Retina (tissue), 1 donor: ENCODE measurements around the gene BIN1.

Experiments
- DNase-seq: peaks from one replicate; pipeline ENCODE4 v3.0.0-alpha.2; 2016

BIN1 gene

DNA sequence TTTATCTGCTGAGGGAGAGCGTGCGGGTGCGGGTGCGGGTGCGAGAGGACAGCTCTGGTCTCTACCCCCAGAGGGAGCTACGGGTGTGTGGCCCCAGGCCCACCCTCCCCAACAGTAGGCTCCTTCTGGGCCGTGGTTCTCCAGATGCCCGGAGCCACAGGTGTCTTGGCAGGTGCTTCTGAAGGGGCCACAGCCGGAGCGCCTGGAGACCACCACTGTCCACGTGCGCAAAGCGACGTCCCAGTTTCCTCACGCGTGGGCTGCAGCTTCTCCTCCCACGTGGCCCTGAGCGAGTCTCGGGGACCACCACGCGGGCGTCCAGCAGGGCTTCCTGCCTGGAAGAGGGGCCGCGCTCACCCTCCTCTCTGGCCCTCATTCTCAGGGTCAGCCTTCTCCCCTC, 90.6 kb downstream of the BIN1 start:
- DNase-seq, result no peak

DNA sequence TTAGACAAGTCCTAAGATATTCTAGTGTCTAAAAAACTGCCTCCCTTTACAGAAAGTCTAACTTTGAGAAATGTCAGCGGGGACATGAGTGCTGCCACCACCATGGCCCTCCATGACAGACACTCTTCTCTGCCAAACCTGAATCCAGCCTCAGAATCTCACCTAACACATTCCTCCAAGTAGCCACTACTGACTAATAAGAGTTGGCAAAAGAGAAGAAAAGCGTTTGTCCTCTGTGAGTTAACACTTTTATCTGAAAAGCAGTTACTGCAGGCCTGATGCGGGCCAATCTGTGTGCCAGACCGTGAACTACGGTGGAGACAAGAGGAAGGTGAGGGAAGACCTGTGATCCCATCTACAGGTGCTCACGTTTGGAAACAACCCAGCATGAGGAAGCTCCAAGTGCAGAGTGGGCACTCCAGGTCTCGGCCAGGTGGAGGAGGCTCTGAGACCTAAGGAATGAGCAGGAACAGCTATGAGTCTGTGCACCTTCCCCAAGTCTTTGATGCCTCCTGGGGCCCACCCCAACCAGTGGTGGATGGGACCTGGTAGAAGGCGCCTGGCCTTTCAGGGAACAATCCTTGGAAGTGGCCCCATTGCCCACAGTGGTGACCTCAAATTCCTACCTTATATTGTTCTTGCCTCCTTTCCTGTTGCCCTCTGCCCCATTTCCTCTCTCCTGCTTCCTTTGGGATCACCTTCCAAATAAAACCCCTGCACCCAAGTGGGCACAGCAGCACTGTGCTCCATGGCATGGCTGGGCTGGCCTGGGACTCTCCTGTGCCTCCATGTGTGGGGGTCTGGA, 91.6 kb downstream of the BIN1 start:
- DNase-seq, result no peak

DNA sequence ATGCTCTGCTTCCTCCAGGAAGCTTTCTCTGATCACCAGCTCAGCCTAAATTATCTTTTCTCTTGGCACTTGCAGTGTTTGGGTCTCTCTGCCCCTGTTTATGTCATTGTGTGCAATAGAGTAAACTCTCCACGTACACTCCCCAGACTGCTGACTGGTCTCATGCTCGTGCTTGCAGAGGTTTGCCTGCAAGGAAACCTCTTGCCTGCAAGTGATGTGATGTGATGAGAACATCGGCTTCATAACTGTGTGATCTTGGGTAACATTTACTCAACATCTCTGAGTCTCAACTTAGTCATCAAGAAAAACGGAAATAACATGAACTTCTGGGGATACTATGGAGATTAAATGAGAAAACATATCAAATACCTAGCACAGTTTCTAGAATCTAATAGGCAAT, 92.3 kb downstream of the BIN1 start:
- DNase-seq, result no peak

DNA sequence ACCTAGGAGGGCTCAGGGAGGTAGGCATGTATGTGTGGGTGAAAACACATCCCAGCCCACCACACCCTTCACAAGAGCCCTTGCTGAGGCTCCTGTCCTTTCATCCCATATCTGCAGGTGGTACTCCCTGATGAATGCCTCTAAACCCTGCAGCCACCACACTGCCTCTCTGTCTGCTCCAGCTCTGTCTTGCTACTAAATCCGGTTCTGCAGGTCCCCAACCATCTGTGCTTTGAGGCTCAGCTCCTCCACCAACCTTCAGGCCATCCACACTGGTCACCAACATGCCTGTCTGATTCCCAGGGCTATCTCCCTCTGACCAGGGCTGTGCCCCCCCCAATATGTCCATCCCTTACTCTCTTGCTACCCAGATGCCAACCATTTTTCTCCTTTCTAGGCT, 92.7 kb downstream of the BIN1 start:
- DNase-seq, result no peak

DNA sequence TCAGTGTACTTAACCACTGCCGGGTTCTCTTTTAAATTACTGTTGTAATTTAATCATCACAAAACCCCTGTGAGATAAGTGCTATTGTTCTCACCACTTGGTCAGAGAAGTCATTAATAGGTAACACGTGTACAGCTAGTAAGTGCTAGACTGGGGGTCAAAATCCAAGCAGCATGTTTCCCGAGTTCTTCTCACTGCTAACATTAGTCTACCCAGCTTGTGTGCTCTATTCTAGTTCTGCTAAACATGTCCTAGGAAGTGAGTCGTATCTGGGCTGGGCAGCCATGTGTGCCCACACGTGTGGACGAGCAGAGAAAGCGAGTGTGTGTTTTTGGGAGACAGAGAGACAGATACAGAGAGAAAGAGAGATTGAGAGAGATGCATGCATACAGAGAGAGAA, 94.1 kb downstream of the BIN1 start:
- DNase-seq, result no peak

DNA sequence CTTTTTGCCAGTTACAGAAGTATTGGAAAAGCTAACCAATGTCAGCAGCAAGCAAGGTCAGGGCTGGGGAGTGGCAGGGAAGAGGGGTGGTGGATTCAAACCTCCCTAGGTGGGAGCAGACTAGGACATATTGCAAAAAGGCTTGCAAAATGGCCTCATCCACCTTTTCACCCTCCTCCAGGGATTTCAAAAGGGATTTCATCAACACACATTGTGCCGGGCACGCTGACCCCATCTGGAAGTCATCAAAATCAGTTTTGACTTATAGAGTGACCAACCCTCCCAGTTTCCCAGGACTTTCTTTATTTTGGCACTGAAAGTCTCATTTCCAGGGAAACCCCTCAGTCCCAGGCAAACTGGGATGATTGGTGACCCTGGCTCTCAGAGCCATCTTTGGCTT, 94.7 kb downstream of the BIN1 start:
- no peak for DNase-seq

DNA sequence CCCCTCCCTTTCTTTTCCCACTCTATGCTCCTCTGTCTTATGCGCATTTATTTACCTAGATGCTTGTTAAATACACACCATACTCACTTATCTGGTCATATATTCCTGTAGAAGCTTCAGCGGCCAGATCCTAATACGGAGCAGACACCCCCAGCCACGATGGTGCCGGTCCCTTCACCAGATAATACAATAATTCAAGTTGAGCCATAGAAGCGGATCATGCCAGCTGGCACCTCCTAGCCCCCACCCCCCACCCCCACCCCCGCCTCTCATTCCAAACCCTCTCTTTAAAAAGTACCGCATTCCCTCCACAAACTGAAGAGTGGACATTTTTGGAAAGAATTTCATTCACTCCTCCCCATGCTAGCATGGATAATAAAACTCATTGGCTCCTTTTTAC, 95.2 kb downstream of the BIN1 start:
- DNase-seq, result no peak

DNA sequence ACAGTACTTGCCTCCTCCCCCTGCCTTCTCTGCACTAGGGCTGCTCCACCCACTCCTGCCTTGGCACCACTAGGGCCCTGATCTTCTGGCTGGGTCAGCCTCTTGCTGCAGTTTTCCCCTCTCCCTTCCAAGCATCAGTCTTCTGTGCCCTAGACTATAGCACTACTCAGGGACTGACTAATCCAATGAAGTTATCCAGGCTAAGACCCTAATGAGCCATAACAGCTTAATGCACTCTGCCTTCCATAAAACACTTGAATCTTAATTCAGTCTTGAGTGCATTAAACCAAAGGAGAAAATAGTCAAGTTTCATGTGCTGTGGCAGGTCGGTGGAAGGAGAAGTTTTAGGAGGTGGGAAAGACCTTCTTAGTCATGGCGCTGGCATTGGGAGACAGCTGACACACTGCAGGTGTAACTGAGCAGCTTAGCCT, 95.7 kb downstream of the BIN1 start:
- no peak for DNase-seq

DNA sequence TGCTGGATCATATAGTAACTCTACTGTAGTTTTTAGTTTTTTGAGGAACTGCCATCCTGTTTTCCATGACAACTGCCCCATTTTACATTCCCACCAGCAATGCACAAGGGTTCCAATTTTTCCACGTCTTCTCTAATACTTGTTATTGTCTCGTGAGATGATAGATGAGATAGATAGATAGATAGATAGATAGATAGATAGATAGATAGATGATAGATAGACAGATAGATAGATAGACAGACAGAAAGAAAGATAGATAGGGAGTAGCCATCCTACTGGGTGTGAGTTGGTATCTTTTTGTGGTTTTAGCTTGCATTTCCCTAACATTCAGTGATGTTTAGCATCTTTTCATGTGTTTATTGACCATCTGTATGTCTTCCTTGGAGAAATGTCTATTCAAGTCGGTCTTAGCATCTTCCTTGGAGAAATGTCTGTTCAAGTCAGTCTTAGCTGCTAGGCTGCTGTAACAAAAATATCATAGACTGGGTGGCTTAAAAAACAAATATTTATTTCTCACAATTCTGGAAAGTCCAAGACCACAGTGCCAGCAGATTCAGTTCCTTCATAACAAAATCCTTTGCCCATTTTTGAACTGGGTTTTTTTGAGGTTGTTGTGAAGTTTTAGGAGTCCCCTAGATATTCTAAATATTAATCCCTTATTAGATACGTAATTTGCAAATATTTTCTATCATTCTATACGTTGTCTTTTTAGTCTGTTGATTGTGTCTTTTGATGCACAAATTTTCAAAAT, 98.5 kb downstream of the BIN1 start:
- DNase-seq, result no peak

DNA sequence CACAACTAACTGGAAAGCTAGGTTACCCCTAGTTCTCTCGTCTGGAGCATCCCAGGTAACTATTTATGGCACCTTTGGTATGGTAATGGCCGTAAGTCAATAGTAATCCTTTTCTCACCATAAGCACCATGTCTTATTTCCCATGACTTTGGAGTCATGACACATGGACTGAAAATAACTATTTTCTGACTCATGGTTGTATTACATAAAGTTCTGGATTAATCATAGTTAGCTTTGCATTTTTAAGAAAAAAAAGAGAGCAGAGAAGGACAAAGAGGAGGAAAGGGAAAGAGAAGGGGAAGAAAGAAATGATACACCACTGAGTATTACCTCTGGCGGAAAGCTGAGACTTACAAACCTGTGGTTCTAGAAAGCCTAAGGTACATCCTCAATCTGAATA, 99.3 kb downstream of the BIN1 start:
- no peak for DNase-seq

DNA sequence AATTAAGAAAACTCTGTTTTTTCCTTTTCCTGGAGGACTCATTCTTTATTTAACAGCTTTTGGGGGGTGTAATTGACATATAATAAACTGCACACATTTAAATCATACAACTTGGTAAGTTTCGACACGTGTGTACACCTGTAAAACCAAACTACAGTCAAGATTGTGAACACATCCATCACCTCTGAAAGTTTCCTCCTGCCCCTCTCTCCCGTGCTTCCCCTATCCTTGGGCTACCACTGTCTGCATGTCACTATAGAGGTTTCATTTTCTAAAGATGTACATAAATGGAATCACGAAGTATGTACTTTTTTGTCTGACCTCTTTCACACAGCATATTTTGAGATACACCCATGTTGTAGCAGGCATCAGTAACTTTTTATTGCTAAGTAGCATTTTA, 100.0 kb downstream of the BIN1 start:
- DNase-seq, result no peak

DNA sequence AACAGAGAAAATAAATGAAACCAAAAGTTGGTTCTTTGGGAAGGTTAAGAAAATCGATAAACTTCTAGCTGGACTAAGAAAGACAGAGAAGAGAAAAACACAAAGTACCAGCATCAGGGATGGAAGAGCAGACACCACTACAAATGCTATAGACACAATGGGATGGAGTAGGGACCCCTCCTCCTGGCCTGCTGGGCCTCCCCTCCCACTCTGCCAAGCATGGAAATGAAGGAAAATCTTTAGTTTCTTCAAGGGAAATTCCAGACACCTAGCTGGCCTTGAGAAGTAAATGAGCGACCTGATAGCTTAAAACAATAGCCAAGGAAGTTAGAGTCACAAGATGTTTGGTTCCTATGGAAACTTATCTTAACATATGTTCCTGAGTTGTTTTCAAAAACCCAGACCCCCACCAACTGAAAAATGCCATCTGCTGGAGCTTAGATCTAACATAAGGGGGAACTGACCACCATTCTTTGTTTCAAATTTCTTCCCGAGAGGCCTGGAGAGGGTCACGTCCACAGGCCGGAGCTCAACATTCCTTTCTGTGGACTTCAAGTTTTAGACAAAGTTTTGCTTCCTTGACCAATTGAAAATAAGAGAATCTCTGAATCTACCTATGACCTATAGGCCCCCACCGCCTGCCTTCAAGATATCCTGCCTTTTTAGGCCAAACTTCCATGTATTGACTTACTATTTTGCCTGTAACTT, 101.9 kb downstream of the BIN1 start:
- no peak for DNase-seq

DNA sequence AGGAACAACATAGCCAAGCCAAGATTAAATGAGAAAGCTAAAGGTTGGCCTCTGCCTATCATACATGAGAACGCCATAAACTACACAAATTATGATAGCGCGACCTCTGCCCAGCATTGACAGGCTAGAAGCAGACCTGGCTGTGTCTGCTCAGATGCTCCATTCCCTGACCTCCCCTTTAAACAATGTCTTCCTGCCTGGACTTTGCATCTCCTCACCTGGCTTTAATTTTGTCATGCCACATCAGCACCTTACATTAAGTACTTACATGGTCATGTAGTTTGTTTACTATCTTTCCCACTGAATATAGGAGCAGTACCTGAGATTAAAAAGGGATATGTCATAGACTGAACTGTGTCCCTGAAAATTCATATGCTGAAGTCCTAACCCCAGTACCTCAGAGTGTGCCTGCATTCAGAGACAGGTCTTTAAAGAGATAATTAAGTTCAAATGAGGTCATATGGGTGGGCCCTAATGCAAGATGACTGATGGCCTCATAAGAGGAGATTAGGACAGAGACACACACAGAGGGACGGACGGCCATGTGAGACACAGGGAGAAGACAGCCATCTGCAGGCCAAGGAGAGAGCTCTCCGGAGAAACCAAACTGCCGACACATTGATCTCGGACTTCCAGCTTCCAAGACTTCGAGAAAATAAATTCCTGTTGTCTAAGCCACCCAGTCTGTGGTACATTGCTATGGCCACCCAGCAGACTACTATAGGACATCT, 103.7 kb downstream of the BIN1 start:
- no peak for DNase-seq

DNA sequence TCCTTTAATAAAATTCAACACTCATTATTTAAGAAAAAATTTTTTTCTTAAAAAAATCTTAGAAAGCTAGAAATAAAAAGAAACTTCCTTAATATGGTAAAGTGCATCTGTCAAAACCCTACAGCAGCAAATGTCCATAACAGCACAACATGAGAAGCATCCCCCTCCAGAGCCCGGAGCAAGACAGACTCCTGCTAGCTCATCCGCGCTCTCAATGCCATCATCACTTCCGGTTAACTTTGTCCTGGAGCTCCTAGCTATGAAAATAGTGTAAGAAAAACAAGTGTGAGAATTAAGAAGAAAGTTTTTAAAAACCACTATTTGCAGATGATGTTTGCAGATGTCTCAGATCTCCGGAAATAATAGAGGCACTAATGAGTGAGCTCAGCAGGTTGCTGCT, 105.2 kb downstream of the BIN1 start:
- DNase-seq, result no peak

DNA sequence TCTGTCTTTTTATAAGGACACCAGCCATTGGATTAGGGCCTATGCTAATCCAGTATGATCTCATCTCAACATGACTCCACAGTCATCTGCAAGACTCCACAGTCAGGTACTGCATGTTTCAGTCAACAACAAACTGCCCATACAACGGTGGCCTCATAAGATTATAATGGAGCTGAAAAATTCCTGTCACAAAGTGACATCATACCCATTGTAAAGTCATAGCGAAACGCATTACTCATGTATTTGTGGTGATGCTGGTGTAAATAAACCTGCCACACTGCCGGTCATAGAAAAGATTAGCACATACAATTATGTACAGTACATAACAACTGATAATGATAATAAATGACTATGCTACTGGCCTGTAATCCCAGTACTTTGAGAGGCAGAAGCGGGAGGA, 106.0 kb downstream of the BIN1 start:
- DNase-seq, result no peak

DNA sequence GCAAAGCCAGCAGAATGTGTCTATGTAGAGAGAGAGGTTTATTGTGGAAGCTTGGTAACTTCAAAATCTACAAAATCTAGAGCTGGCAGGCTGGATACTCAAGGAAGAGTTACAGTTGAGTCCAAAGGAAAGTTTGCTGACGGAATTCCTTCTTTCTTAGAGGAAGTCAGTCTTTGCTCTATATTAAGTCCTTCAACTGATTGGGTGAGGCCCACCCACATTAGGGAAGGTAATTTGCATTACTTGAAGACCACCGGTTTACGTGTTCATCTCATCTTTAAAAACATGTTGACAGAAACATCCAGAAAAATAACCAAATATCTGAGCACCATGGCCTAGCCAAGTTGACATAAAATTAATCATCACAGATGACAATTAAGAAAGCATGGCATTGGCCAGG, 106.8 kb downstream of the BIN1 start:
- no peak for DNase-seq

DNA sequence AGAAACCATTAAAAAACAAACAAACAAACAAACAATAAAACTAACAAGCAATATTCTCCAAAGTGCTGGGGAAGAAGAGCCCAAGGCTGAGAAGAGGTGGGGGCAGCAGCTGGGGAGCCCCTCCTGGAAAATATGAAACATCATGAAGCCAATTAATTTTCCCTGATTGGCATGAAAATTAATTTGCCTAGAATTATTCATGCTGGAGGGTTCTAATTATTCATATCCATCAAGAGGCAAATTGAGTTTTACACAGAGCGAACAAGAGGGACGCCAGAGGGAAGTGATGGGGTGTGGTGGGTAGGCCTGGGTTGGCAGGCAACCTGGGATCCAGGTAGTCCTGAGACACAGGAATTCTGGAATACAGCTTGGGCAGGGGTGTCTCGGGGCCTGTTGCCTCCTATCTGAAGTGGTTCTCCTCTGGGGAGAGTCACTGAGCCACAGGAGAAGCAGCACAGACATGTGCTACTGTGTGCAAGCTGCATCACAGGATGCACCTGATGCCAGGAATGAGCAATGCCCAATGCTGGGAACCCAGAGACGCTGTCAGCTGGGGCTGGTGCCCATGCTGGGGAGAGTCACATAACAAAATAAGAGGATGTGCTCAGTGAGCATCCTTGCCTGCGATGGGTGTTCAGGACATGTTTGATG, 107.7 kb downstream of the BIN1 start:
- DNase-seq, result no peak

DNA sequence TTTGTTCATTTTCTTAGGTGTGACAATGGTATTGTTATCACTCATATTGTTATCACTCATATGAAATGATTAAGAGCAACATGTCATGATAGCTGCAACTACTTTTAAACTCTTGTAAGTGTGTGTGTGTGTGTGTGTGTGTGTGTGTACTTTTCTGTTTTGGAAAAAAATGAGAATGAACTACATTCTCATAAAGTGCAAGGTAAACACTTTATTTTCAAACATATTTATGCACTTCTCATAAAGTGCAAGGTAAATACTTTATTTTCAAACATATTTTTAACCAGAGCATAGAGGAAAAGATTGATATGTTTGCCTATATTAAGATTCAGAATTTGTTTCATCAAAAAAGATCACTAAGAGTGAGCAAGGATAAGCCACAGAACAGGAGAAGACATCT, 108.5 kb downstream of the BIN1 start:
- DNase-seq, result no peak
